Liver (tissue), 3 donors: ENCODE results near the gene UNC13C.

Experiments
- CTCF ChIP-seq: fragments of 150-350 bp; IDR thresholded peaks from 2 replicates; pipeline ENCODE4 v1.5.1; 2017; ENCODE audit warnings: improper control_type of control experiment, low read depth, low read length; ENCODE audit not compliant: missing input control
- GABPA ChIP-seq, 2 donors: IDR thresholded peaks in 1 of 2; conservative IDR thresholded peaks in 1 of 2; 2 replicates each; pipeline ENCODE4 v1.6.1; 2016; ENCODE audit warnings: antibody characterized with exemption in 2 of 2, mild to moderate bottlenecking in 1 of 2, moderate library complexity in 1 of 2
- MAX ChIP-seq: IDR thresholded peaks from 2 replicates; pipeline ENCODE4 v1.6.1; 2016; ENCODE audit warnings: antibody characterized with exemption
- RXRA ChIP-seq, 2 donors: IDR thresholded peaks; 2 replicates each; pipeline ENCODE4 v1.6.1; 2017 to 2018; ENCODE audit warnings: antibody characterized with exemption in 2 of 2, mild to moderate bottlenecking in 1 of 2
- TF ChIP-seq, protein P1 (sequence below): IDR thresholded peaks from 2 replicates; pipeline ENCODE4 v1.6.1; 2016; ENCODE audit warnings: antibody characterized with exemption, mild to moderate bottlenecking
- donor health status: healthy.
- donor health status: healthy.

DNA sequence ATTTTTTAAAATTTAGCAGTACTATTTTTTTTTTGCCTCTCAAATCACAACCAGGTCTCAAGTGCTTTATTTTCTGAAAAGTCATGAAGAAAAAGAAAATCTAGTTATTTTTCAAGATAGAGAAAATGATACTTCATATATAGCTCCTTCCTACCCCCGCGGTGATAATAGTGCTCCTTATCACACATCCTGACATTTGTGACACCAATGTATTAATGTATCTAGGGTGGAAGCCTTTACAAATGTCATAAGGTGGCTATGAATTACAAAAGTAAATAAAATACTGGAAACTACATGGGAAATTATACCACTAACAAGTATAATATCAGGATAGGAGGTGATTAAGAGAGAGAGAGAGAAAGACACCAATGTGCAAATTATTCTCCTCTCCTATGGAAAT, 582.2 kb downstream of the UNC13C start:
- TF ChIP-seq, protein P1, sequence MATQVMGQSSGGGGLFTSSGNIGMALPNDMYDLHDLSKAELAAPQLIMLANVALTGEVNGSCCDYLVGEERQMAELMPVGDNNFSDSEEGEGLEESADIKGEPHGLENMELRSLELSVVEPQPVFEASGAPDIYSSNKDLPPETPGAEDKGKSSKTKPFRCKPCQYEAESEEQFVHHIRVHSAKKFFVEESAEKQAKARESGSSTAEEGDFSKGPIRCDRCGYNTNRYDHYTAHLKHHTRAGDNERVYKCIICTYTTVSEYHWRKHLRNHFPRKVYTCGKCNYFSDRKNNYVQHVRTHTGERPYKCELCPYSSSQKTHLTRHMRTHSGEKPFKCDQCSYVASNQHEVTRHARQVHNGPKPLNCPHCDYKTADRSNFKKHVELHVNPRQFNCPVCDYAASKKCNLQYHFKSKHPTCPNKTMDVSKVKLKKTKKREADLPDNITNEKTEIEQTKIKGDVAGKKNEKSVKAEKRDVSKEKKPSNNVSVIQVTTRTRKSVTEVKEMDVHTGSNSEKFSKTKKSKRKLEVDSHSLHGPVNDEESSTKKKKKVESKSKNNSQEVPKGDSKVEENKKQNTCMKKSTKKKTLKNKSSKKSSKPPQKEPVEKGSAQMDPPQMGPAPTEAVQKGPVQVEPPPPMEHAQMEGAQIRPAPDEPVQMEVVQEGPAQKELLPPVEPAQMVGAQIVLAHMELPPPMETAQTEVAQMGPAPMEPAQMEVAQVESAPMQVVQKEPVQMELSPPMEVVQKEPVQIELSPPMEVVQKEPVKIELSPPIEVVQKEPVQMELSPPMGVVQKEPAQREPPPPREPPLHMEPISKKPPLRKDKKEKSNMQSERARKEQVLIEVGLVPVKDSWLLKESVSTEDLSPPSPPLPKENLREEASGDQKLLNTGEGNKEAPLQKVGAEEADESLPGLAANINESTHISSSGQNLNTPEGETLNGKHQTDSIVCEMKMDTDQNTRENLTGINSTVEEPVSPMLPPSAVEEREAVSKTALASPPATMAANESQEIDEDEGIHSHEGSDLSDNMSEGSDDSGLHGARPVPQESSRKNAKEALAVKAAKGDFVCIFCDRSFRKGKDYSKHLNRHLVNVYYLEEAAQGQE: no peak
- TF ChIP-seq CTCF (no peak), GABPA (IDR thresholded peaks at IDR 0.05 in 1 of 2, conservative IDR thresholded peaks at IDR 0.05 in 1 of 2) (no peak), MAX (no peak), RXRA (IDR thresholded peaks at IDR 0.05) (no peak)
